HepG2 (cell line): ENCODE measurements around the gene MSRB3. TPM values are rescaled to one million over a fixed set of nuclear protein-coding genes. Genes with fewer than 3 reads are reported as not detected.

ENCODE experiments used
- ATAC-seq: fragments of 200-7000 bp; cut with Tn5 transposase; 3 replicates; pipeline ENCODE4 v1.9.1; 2020; ENCODE audit warnings: mild to moderate bottlenecking, moderate library complexity
- BruUV-seq: library from RNA; stranded (reverse); fragments of 400-500 nt; replicated peaks from 2 replicates; lab custom pipeline; 2021; lab: Mats Ljungman, UMichigan
- CTCF ChIA-PET: fragments of 300-600 bp; formaldehyde crosslinking; extraction: SDS; loops from one replicate; lab custom pipeline; 2021; ENCODE audit warnings: low total read pairs, inconsistent platforms, low intra/inter-chr PET ratio; lab: Yijun Ruan, JAX
- POLR2A ChIA-PET: fragments of 350-600 bp; sonication (Branson Sonifier 250); formaldehyde crosslinking; loops from one replicate; lab custom pipeline; 2020; ENCODE audit warnings: antibody characterized with exemption, inconsistent platforms; lab: Yijun Ruan, JAX
- DNase-seq: peaks from one replicate; pipeline ENCODE4 v3.0.0-alpha.2; 2015; ENCODE audit warnings: low spot score
- FAIRE-seq: peaks from 3 replicates; lab custom pipeline; 2011; peaks lifted over from hg19 to GRCh38; lab: Jason Lieb, UNC
- H2AFZ ChIP-seq: one replicate; pipeline ENCODE4 v1.6.1; 2011; ENCODE audit warnings: low read length, inconsistent platforms
- H3K27ac ChIP-seq: fragments of 300-600 bp; 3 replicates; pipeline ENCODE4 v1.8.0; 2011; ENCODE audit warnings: mixed run types, mild to moderate bottlenecking, mixed read lengths, low read length, inconsistent platforms; ENCODE audit not compliant: insufficient read depth; ENCODE audit errors: extremely low read length
- H3K27me3 ChIP-seq, 2 experiments: fragments of 200-600 bp in 1 of 2; 2 replicates in 1 of 2; 3 replicates in 1 of 2; pipeline versions ENCODE4 v1.6.0 to v1.8.0; 2011; ENCODE audit warnings: low read length in 2 of 2, mild to moderate bottlenecking in 2 of 2, moderate library complexity in 2 of 2, inconsistent platforms in 1 of 2; ENCODE audit not compliant: insufficient read depth in 2 of 2, control insufficient read depth in 1 of 2
- H3K36me3 ChIP-seq, 2 experiments: fragments of 200-600 bp in 1 of 2; replicated peaks in 1 of 2; 2 replicates in 1 of 2; 3 replicates in 1 of 2; pipeline versions ENCODE4 v1.5.1 to v1.8.0; 2011; ENCODE audit warnings: low read length in 2 of 2, inconsistent platforms in 1 of 2; ENCODE audit not compliant: insufficient read depth in 2 of 2, control insufficient read depth in 1 of 2
- H3K4me1 ChIP-seq: 2 replicates; pipeline ENCODE4 v1.5.1; 2012; ENCODE audit warnings: low read length, inconsistent platforms; ENCODE audit not compliant: insufficient read depth
- H3K4me2 ChIP-seq: 2 replicates; pipeline ENCODE4 v1.6.0; 2011; ENCODE audit warnings: low read depth, low read length, inconsistent platforms
- H3K4me3 ChIP-seq, 3 experiments: fragments of 200-600 bp in 1 of 3; sonication (generic), shearing (Covaris generic) in 1 of 3; replicated peaks in 1 of 3; 2 replicates each; pipeline ENCODE4 v1.5.1; 2011 to 2016; ENCODE audit warnings: low read length in 3 of 3, inconsistent platforms in 2 of 3, low read depth in 2 of 3, mild to moderate bottlenecking in 2 of 3, control low read depth in 1 of 3, mixed read lengths in 1 of 3; ENCODE audit not compliant: insufficient read depth in 1 of 3
- H3K79me2 ChIP-seq: one replicate; pipeline ENCODE4 v1.6.1; 2011; ENCODE audit warnings: low read length, inconsistent platforms; ENCODE audit not compliant: insufficient read depth
- H3K9ac ChIP-seq: 2 replicates; pipeline ENCODE4 v1.6.0; 2011; ENCODE audit warnings: mild to moderate bottlenecking, low read depth, low read length, inconsistent platforms; ENCODE audit not compliant: insufficient read depth
- H3K9me3 ChIP-seq: 2 replicates; pipeline ENCODE4 v1.5.1; 2012; ENCODE audit warnings: mild to moderate bottlenecking, low read length
- H4K20me1 ChIP-seq: 2 replicates; pipeline ENCODE4 v1.6.0; 2011; ENCODE audit warnings: inconsistent platforms, mild to moderate bottlenecking, low read length, moderate library complexity; ENCODE audit not compliant: insufficient read depth
- AGO2 ChIP-seq: fragments of 200-400 bp; formaldehyde crosslinking; optimal IDR thresholded peaks from 2 replicates; pipeline ENCODE3; 2017; ENCODE audit warnings: mild to moderate bottlenecking, low read depth, low read length, moderate library complexity
- HNRNPUL1 ChIP-seq: fragments of 200-400 bp; formaldehyde crosslinking; IDR thresholded peaks from 2 replicates; pipeline ENCODE4 v1.6.1; 2017; ENCODE audit warnings: low read depth, mild to moderate bottlenecking, low read length, moderate library complexity
- KDM2A ChIP-seq: sonication (generic); formaldehyde crosslinking; IDR thresholded peaks from 2 replicates; pipeline ENCODE4 v1.4.0; 2020; ENCODE audit warnings: low read depth, missing genetic modification reagents, borderline replicate concordance
- REPIN1 ChIP-seq: sonication (generic); formaldehyde crosslinking; IDR thresholded peaks from 2 replicates; pipeline ENCODE4 v1.8.0; 2022; ENCODE audit warnings: missing genetic modification reagents, low read depth, mild to moderate bottlenecking, borderline replicate concordance
- RORA ChIP-seq: sonication (generic); formaldehyde crosslinking; IDR thresholded peaks from 2 replicates; pipeline ENCODE4 v1.5.0; 2020; ENCODE audit warnings: mild to moderate bottlenecking, missing genetic modification reagents, moderate library complexity
- SCMH1 ChIP-seq: sonication (generic); formaldehyde crosslinking; IDR thresholded peaks from 2 replicates; pipeline ENCODE4 v1.9.0; 2021; ENCODE audit warnings: missing genetic modification reagents, mild to moderate bottlenecking, borderline replicate concordance
- ZBTB42 ChIP-seq: sonication (generic); formaldehyde crosslinking; IDR thresholded peaks from 2 replicates; pipeline ENCODE4 v1.5.0; 2020; ENCODE audit warnings: mild to moderate bottlenecking, missing genetic modification reagents
- ZNF292 ChIP-seq: sonication (generic); formaldehyde crosslinking; IDR thresholded peaks from 2 replicates; pipeline ENCODE4 v1.8.1; 2022; ENCODE audit warnings: mild to moderate bottlenecking, low read depth, missing genetic modification reagents, borderline replicate concordance
- ZNF446 ChIP-seq: sonication (generic); formaldehyde crosslinking; IDR thresholded peaks from 2 replicates; pipeline ENCODE4 v1.5.0; 2020; ENCODE audit warnings: mild to moderate bottlenecking, missing genetic modification reagents
- ZXDC ChIP-seq: sonication (generic); formaldehyde crosslinking; IDR thresholded peaks from 2 replicates; pipeline ENCODE4 v1.5.0; 2020; ENCODE audit warnings: mild to moderate bottlenecking, missing genetic modification reagents
- WGBS: methylation state at CpG from one replicate; pipeline ENCODE4 v1.1.6; 2017; ENCODE audit warnings: low lambda C conversion rate; 5-methylcytosine and 5-hydroxymethylcytosine counted together
- in situ Hi-C: cut with HindIII; loops from 2 replicates; pipeline ENCODE4 v1.10.0; 2017; ENCODE audit warnings: low pct_unique_long_range_greater_than_20kb; ENCODE audit not compliant: extremely low pct_ligation_motif_present
- intact Hi-C: fragments of 100-400 bp; cut with micrococcal nuclease; formaldehyde crosslinking; loops from one replicate; pipeline ENCODE4 v1.10.0; 2022; ENCODE audit not compliant: unreplicated experiment
- polyA plus RNA-seq, 8 experiments: library from polyadenylated mRNA; depleted of rRNA in 3 of 8; stranded (reverse) in 7 of 8; unstranded in 1 of 8; fragments of >200 nt; fragmentation: Illumina TruSeq in 4 of 8; extraction: Trizol in 4 of 8; gene quantifications; 2 replicates each; pipeline versions ENCODE4 v1.2.1 to v1.2.3, GENCODE V29; 2011 to 2016; ENCODE audit warnings: low read depth in 4 of 8, missing spikeins in 1 of 8, mixed read lengths in 1 of 8; ENCODE audit not compliant: insufficient read depth in 1 of 8
- total RNA-seq, 5 experiments: library from RNA; depleted of rRNA; stranded (reverse); fragments of >200 nt; fragmentation: Illumina TruSeq; extraction: Trizol; gene quantifications; 2 replicates each; pipeline ENCODE4 v1.2.3, GENCODE V29; 2016; ENCODE audit warnings: low read depth in 1 of 5
- TF ChIP-seq, protein P1 (sequence below): sonication (generic); formaldehyde crosslinking; IDR thresholded peaks from 2 replicates; pipeline ENCODE4; 2020; ENCODE audit warnings: missing genetic modification reagents, mild to moderate bottlenecking, borderline replicate concordance
- TF ChIP-seq, protein P2 (sequence below): sonication (generic); formaldehyde crosslinking; IDR thresholded peaks from 2 replicates; pipeline ENCODE4 v1.8.1; 2023; ENCODE audit warnings: mild to moderate bottlenecking, missing genetic modification reagents, borderline replicate concordance

MSRB3 gene
- total and polyA plus RNA-seq, 2 of the 13 experiments (the other 11 are each of a cell fraction or from before 2014, with no cell fraction given), result 1.5 to 1.9 TPM

GRCh38 chr12:65308006-65308405 is 29.5 kb downstream of the MSRB3 start:
- no peak for TF ChIP-seq AGO2
- TF ChIP-seq ZNF292 (CRISPR knock-in tag), result no peak
- TF ChIP-seq ZXDC (CRISPR knock-in tag), result no peak
- TF ChIP-seq ZBTB42, result no peak
- no peak for TF ChIP-seq SCMH1
- TF ChIP-seq HNRNPUL1, result no peak
- TF ChIP-seq, protein P1, sequence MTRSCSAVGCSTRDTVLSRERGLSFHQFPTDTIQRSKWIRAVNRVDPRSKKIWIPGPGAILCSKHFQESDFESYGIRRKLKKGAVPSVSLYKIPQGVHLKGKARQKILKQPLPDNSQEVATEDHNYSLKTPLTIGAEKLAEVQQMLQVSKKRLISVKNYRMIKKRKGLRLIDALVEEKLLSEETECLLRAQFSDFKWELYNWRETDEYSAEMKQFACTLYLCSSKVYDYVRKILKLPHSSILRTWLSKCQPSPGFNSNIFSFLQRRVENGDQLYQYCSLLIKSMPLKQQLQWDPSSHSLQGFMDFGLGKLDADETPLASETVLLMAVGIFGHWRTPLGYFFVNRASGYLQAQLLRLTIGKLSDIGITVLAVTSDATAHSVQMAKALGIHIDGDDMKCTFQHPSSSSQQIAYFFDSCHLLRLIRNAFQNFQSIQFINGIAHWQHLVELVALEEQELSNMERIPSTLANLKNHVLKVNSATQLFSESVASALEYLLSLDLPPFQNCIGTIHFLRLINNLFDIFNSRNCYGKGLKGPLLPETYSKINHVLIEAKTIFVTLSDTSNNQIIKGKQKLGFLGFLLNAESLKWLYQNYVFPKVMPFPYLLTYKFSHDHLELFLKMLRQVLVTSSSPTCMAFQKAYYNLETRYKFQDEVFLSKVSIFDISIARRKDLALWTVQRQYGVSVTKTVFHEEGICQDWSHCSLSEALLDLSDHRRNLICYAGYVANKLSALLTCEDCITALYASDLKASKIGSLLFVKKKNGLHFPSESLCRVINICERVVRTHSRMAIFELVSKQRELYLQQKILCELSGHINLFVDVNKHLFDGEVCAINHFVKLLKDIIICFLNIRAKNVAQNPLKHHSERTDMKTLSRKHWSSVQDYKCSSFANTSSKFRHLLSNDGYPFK (CRISPR knock-in tag), result no peak
- TF ChIP-seq REPIN1 (CRISPR knock-in tag), result no peak
- no peak for TF ChIP-seq RORA (CRISPR knock-in tag)
- TF ChIP-seq ZNF446 (CRISPR knock-in tag), result no peak
- TF ChIP-seq, protein P2, sequence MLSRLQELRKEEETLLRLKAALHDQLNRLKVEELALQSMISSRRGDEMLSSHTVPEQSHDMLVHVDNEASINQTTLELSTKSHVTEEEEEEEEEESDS (CRISPR knock-in tag), result no peak
- no peak for TF ChIP-seq KDM2A (CRISPR knock-in tag)
- TF ChIP-seq, all 625 proteins: peak for 0
- Histone ChIP-seq H3K9ac (no peak overlapping the region), H3K36me3 (no peaks in the 10 kb centered on the region), H4K20me1 (no peaks in the 10 kb centered on the region), H2AFZ (no peak overlapping the region), H3K27ac (no peak overlapping the region), H3K9me3 (no peaks in the 10 kb centered on the region), H3K4me2 (no peak overlapping the region), H3K4me3 (no peak overlapping the region), H3K27me3 (no peaks in the 10 kb centered on the region), H3K4me1 (peaks cover 6% of the 10 kb centered on the region; the same call in 1 of the 2 replicates), H3K79me2 (no peaks in the 10 kb centered on the region)
- BruUV-seq, result no TSS peak
- intact Hi-C loops, result loop anchor here (10.0 kb wide), 2 partner anchors 413 to 517 kb away; partner anchors contain the start of gene HMGA2
- CTCF ChIA-PET, result no interaction called here
- in situ Hi-C loops, result loop anchor here (25.0 kb wide), 1 partner anchor 379 kb away; no protein-coding TSS in a partner anchor
- WGBS, result 69% methylated on average over 4 of the region's 4 CpGs
- ATAC-seq (no peak), FAIRE-seq (no peak), DNase-seq (no peak)
- POLR2A ChIA-PET, result no interaction called here
